ENCODE results near the gene DAGLB.
"Not testable (repeated sequence)": the region's sequence is repeated elsewhere in the genome, so short reads cannot be mapped to it uniquely, and the experiment has no call there.

The DAGLB gene

DNA sequence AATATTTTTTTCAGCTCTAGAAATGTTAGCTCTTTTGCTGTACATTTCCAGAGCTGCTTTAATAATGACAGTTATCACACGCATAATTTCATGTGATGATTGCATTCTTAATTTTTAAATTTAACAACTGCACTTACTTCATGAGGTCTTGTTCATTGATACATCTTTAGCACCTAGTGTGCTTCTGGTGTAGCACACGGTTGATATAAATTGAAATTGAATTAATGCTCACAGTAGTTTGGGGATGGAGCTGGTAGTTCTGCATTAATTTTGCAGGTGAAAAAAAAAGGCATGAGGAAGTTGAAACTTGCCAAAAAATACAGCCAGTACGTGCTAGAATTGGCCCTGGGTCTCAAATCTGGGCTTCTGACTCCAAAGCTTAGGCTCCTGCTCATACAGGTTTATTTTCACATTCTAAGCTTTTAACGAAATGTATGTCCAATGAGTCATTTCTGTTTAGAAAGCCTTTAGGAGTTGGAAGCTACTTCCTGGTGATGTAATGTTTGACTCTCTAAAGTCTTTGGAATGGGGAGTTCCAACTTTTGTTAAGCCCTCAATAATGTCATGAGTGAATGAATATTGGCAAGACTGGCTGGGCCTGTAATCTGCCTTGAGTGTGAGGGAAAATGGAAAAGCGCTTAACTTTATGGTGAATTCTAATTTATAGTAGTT lies 62.5 kb downstream of the DAGLB start:
- TF ChIP-seq, protein P1, sequence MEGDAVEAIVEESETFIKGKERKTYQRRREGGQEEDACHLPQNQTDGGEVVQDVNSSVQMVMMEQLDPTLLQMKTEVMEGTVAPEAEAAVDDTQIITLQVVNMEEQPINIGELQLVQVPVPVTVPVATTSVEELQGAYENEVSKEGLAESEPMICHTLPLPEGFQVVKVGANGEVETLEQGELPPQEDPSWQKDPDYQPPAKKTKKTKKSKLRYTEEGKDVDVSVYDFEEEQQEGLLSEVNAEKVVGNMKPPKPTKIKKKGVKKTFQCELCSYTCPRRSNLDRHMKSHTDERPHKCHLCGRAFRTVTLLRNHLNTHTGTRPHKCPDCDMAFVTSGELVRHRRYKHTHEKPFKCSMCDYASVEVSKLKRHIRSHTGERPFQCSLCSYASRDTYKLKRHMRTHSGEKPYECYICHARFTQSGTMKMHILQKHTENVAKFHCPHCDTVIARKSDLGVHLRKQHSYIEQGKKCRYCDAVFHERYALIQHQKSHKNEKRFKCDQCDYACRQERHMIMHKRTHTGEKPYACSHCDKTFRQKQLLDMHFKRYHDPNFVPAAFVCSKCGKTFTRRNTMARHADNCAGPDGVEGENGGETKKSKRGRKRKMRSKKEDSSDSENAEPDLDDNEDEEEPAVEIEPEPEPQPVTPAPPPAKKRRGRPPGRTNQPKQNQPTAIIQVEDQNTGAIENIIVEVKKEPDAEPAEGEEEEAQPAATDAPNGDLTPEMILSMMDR (IDR thresholded peaks at IDR 0.05; ENCODE audit: low read depth, low read length) = no peak

DNA sequence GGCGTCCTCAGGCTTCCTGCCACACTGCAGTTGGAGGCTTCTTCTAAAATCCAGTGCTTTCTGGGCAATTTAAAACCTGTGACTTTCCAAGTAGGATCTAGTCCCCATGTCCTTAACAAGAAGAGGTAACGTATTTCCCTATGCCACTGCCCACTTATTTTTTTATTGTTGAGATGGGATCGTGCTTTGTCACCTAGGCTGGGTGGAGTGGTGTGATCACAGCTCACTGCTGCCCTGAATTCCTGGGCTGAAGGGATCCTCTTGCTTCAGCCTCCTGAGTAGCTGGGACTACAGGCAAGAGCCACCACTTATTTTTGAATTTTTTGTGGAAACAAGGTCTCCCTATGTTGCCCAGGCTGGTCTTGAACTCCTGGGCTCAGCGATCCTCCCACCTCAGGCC lies 63.4 kb downstream of the DAGLB start:
- TF ChIP-seq, protein P1 (IDR thresholded peaks at IDR 0.05; ENCODE audit: low read depth, low read length) = no peak
- DNase-seq (ENCODE audit: extremely low read depth, low read depth) = no peak

More for the DNA sequence above, 62.5 kb downstream of the DAGLB start:
- DNase-seq (ENCODE audit: extremely low read depth, low read depth) = peak; percentile 62

GRCh38 chr7:6382817-6383216 lies 64.9 kb downstream of the DAGLB start:
- no peak for DNase-seq (ENCODE audit: extremely low read depth, low read depth)
- TF ChIP-seq, protein P1 (IDR thresholded peaks at IDR 0.05; ENCODE audit: low read depth, low read length) = no peak

- DNase-seq (ENCODE audit: extremely low read depth, low read depth) = not testable (repeated sequence)
These were observed 65.9 kb downstream of the DAGLB start for GRCh38 chr7:6381846-6382245.

DNA sequence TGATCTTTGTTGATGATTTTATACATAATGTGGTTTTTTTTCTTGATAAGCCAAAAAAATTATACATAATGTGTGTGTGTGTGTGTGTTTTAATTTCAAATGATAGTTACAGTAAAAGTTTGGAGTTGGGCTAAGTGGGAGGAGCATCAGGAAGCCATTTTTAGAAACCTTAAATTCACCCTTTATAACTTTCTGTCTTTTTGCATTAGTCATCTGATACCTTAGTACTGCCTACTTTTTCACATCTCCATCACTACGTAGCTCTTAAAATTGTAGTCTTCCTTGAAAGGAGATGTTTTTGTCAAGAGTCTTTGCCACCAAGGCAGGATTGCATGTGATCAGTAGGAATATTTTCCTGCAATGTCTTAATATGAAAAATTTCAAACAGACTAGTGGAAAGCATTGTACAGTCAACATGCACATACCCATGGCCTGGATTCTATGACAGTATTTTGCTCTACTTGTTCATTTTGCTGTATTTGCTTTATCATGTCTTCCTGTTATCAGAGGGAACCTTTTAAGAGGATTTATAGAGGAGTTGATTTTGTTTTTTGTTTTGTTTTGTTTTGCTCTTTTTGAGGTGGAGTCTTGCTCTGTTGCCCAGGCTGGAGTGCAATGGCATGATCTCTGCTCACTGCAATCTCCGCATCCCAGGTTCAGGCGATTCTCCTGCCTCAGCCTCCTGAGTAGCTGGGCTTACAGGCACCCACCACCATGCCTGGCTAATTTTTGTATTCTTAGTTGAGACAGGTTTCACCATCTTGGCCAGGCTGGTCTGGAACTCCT lies 67.3 kb downstream of the DAGLB start:
- DNase-seq (ENCODE audit: extremely low read depth, low read depth) = no peak
- TF ChIP-seq, protein P1 (IDR thresholded peaks at IDR 0.05; ENCODE audit: low read depth, low read length) = no peak

DNA sequence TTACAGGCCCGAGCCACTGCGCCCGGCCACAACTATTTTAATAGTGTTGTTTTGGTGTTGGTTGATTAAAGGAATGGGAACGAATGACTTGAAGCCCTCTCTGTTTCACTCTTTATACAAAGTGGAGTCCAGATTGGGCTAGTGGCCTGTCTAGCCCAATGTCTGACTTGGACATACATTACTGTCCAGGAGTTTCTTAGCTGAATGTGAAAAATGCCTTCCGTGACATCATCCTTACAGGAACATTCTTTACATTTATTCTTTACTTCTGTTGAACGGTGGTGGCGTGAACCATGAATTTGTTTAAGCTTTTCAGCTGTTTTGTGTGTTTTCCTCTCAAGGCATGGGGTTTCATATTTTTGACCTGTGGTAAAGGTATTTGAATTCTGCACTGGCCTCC lies 67.9 kb downstream of the DAGLB start:
- TF ChIP-seq, protein P1 (IDR thresholded peaks at IDR 0.05; ENCODE audit: low read depth, low read length) = no peak
- DNase-seq (ENCODE audit: extremely low read depth, low read depth) = no peak

DNA sequence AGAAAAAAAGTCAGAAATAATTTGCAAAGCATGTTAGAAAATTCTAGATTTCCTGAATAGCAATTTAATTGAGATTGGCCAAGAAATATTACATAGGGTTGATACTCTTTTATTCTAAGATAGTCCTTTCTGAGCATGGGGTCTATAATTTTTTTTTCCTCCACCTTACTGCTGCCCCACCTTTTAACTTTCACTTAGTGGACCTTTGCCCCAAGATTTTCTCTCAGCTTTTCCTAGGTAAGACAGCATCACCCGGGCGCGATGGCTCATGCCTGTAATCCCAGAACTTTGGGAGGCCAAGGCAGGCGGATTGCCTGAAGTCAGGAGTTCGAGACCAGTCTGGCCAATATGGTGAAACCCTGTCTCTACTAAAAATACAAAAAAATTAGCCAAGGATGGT lies 69.2 kb downstream of the DAGLB start:
- not testable (repeated sequence) for DNase-seq (ENCODE audit: extremely low read depth, low read depth)

DNA sequence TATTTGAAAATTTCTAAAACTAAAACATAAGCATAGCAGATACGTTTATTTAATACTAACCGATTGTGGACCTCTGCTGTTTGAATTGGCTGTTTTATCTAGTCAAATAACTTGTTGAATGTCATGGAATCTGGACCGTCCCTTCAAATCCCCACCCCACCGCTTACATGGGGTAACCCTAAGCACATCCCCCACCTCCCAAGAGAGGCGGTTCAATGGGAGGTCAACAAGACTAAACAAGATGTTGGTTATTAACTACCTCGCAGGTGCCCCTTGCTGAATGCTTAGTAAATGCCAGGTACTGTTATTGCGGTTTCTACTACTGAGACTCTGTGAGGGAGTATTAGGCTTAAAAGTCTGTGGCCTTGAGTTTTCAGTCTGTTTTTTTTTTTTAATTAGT lies 70.9 kb downstream of the DAGLB start:
- TF ChIP-seq, protein P1 (IDR thresholded peaks at IDR 0.05; ENCODE audit: low read depth, low read length) = no peak

More for the DNA sequence above, 70.9 kb downstream of the DAGLB start:
- DNase-seq (ENCODE audit: extremely low read depth, low read depth) = no peak
